ENCODE measurements around the gene ZNRF1. TPM values are rescaled to one million over a fixed set of nuclear protein-coding genes. Genes with fewer than 3 reads are reported as not detected.
A peak's percentile ranks its signal among the peaks of the same experiment; 100 is the strongest.

The ZNRF1 gene
- total RNA-seq, 1 experiment from 2014 or later, result 5.9 TPM

- no peak overlapping the region for H2AFZ ChIP-seq (ENCODE audit: low read length)
- H3K79me2 ChIP-seq (ENCODE audit: low read length), result no peaks in the 10 kb centered on the region
- H3K36me3 ChIP-seq (ENCODE audit: insufficient read depth, low read length), result no peaks in the 10 kb centered on the region
- H3K27me3 ChIP-seq (ENCODE audit: low read length), result no peaks in the 10 kb centered on the region
- H3K4me3 ChIP-seq (ENCODE audit: low read length), result no peak overlapping the region
- no peaks in the 10 kb centered on the region for H3K9me2 ChIP-seq (replicated peaks; ENCODE audit: insufficient read depth, low read length)
- no peak overlapping the region for H3K27ac ChIP-seq (ENCODE audit: low read length)
- H3K4me2 ChIP-seq (ENCODE audit: low read depth, low read length, poor library complexity, severe bottlenecking), result no peak overlapping the region
- H3K9ac ChIP-seq (ENCODE audit: low read length), result no peak overlapping the region
- no peak for DNase-seq
- H3K9me3 ChIP-seq (ENCODE audit: low read length), result no peaks in the 10 kb centered on the region
- 0 out of 2 replicates have a peak, but pooled peaks cover 3% of the 10 kb centered on the region for H3K4me1 ChIP-seq (ENCODE audit: low read length)
- no peaks in the 10 kb centered on the region for H4K20me1 ChIP-seq (ENCODE audit: insufficient read depth, low read depth, low read length)
Measured at GRCh38 chr16:75048530-75048929, 49.7 kb downstream of the ZNRF1 start.

GRCh38 chr16:75052481-75053202, 53.8 kb downstream of the ZNRF1 start:
- no peak for DNase-seq
- Histone ChIP-seq H3K4me2 (ENCODE audit: low read depth, low read length, poor library complexity, severe bottlenecking) (no peak overlapping the region), H3K36me3 (ENCODE audit: insufficient read depth, low read length) (no peaks in the 10 kb centered on the region), H3K27ac (ENCODE audit: low read length) (no peak overlapping the region), H3K27me3 (ENCODE audit: low read length) (no peaks in the 10 kb centered on the region), H3K9ac (ENCODE audit: low read length) (no peak overlapping the region), H2AFZ (ENCODE audit: low read length) (no peak overlapping the region), H3K79me2 (ENCODE audit: low read length) (no peaks in the 10 kb centered on the region), H3K9me3 (ENCODE audit: low read length) (no peaks in the 10 kb centered on the region), H3K9me2 (replicated peaks; ENCODE audit: insufficient read depth, low read length) (no peaks in the 10 kb centered on the region), H4K20me1 (ENCODE audit: insufficient read depth, low read depth, low read length) (peaks cover 6% of the 10 kb centered on the region; the same call in 1 of the 2 replicates), H3K4me3 (ENCODE audit: low read length) (no peak overlapping the region), H3K4me1 (ENCODE audit: low read length) (peaks cover 5% of the 10 kb centered on the region; the same call in 1 of the 2 replicates)

DNA sequence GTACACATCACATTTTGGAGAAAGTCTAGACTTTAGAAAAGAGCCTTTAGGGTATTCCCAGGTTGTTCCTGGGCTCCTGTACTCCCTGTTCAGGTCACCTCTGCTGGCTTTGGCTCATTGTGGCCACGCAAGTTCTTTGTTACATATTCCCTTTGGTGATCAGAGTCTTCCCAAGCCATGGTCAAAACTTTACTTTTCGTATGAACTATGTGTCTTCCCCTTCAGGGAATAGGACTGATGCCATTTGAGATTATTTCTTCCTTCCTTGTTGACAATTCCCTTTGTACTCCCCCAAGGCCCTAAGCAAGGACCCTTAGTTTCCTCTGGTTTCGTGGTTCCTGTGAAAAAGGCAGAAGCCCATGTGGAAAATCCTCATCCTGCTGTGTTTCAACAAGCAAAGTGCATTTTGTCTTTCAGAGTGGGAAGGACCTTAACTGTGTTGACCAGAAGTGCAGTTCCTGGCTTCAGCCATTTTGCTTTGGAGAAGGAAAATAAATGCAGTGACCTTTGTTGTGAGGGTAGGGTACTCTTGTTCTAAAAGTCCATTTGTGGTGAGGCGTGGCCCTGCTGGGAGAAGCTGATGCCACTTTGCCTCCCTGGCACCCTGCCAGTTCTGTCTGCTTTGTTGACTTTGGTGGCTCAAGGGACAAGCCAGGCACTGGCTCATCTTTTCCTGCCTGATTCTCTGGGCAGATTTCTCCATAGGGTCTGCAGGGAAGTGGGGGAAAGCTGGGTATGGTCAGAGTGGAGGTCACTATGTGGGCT, 55.1 kb downstream of the ZNRF1 start:
- Histone ChIP-seq H3K27me3 (ENCODE audit: low read length) (no peaks in the 10 kb centered on the region), H3K9me2 (replicated peaks; ENCODE audit: insufficient read depth, low read length) (no peaks in the 10 kb centered on the region), H3K4me1 (ENCODE audit: low read length) (peaks cover 5% of the 10 kb centered on the region; the same call in 1 of the 2 replicates), H4K20me1 (ENCODE audit: insufficient read depth, low read depth, low read length) (peaks cover 6% of the 10 kb centered on the region; the same call in 1 of the 2 replicates), H3K4me3 (ENCODE audit: low read length) (no peak overlapping the region), H3K4me2 (ENCODE audit: low read depth, low read length, poor library complexity, severe bottlenecking) (no peak overlapping the region), H2AFZ (ENCODE audit: low read length) (no peak overlapping the region), H3K27ac (ENCODE audit: low read length) (no peak overlapping the region), H3K79me2 (ENCODE audit: low read length) (no peaks in the 10 kb centered on the region), H3K9me3 (ENCODE audit: low read length) (no peaks in the 10 kb centered on the region), H3K9ac (ENCODE audit: low read length) (no peak overlapping the region), H3K36me3 (ENCODE audit: insufficient read depth, low read length) (no peaks in the 10 kb centered on the region)
- DNase-seq, result peak; percentile 49

- no peak overlapping the region for H2AFZ ChIP-seq (ENCODE audit: low read length)
- no peaks in the 10 kb centered on the region for H3K9me3 ChIP-seq (ENCODE audit: low read length)
- no peak overlapping the region for H3K27ac ChIP-seq (ENCODE audit: low read length)
- no peak for DNase-seq
- H3K4me2 ChIP-seq (ENCODE audit: low read depth, low read length, poor library complexity, severe bottlenecking), result no peak overlapping the region
- peaks cover 5% of the 10 kb centered on the region; the same call in 1 of the 2 replicates for H3K4me1 ChIP-seq (ENCODE audit: low read length)
- no peak overlapping the region for H3K9ac ChIP-seq (ENCODE audit: low read length)
- H4K20me1 ChIP-seq (ENCODE audit: insufficient read depth, low read depth, low read length), result peaks cover 6% of the 10 kb centered on the region; the same call in 1 of the 2 replicates
- H3K79me2 ChIP-seq (ENCODE audit: low read length), result no peaks in the 10 kb centered on the region
- H3K4me3 ChIP-seq (ENCODE audit: low read length), result no peak overlapping the region
- no peaks in the 10 kb centered on the region for H3K36me3 ChIP-seq (ENCODE audit: insufficient read depth, low read length)
- no peaks in the 10 kb centered on the region for H3K9me2 ChIP-seq (replicated peaks; ENCODE audit: insufficient read depth, low read length)
- H3K27me3 ChIP-seq (ENCODE audit: low read length), result no peaks in the 10 kb centered on the region
Measured at GRCh38 chr16:75054556-75054947, 55.7 kb downstream of the ZNRF1 start.

GRCh38 chr16:75058806-75059205, 60.0 kb downstream of the ZNRF1 start:
- H2AFZ ChIP-seq (ENCODE audit: low read length), result no peak overlapping the region
- no peaks in the 10 kb centered on the region for H3K9me3 ChIP-seq (ENCODE audit: low read length)
- no peak overlapping the region for H3K4me3 ChIP-seq (ENCODE audit: low read length)
- H3K4me1 ChIP-seq (ENCODE audit: low read length), result peaks cover 5% of the 10 kb centered on the region; the same call in 1 of the 2 replicates
- DNase-seq, result no peak
- H4K20me1 ChIP-seq (ENCODE audit: insufficient read depth, low read depth, low read length), result peaks cover 6% of the 10 kb centered on the region; the same call in 1 of the 2 replicates
- H3K4me2 ChIP-seq (ENCODE audit: low read depth, low read length, poor library complexity, severe bottlenecking), result no peak overlapping the region
- H3K9me2 ChIP-seq (replicated peaks; ENCODE audit: insufficient read depth, low read length), result no peaks in the 10 kb centered on the region
- H3K27me3 ChIP-seq (ENCODE audit: low read length), result no peaks in the 10 kb centered on the region
- no peak overlapping the region for H3K9ac ChIP-seq (ENCODE audit: low read length)
- no peaks in the 10 kb centered on the region for H3K79me2 ChIP-seq (ENCODE audit: low read length)
- H3K27ac ChIP-seq (ENCODE audit: low read length), result no peak overlapping the region
- H3K36me3 ChIP-seq (ENCODE audit: insufficient read depth, low read length), result no peaks in the 10 kb centered on the region

DNA sequence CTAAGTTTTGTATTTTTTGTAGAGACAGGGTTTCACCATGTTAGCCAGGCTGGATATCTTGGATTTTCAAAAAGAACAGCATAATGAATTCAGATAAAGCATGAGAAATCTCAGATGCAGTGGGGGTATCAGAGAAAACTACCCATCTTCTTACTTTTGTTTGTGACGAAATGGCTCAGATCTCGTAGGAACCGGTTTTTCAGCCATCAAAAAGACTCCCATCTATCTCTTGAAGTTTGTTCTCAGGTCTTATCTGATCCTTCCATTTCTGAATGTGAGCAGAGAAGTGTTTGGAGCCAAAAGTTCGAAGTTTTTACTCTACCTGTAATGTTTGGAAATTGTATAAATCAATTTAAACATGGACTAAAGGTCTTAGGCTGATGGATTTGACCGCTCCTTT, 60.6 kb downstream of the ZNRF1 start:
- no peak overlapping the region for H3K4me2 ChIP-seq (ENCODE audit: low read depth, low read length, poor library complexity, severe bottlenecking)
- H3K36me3 ChIP-seq (ENCODE audit: insufficient read depth, low read length), result no peaks in the 10 kb centered on the region
- H2AFZ ChIP-seq (ENCODE audit: low read length), result no peak overlapping the region
- no peaks in the 10 kb centered on the region for H3K79me2 ChIP-seq (ENCODE audit: low read length)
- no peak overlapping the region for H3K9ac ChIP-seq (ENCODE audit: low read length)
- no peaks in the 10 kb centered on the region for H3K27me3 ChIP-seq (ENCODE audit: low read length)
- no peak overlapping the region for H3K4me3 ChIP-seq (ENCODE audit: low read length)
- no peaks in the 10 kb centered on the region for H3K9me2 ChIP-seq (replicated peaks; ENCODE audit: insufficient read depth, low read length)
- peaks cover 3% of the 10 kb centered on the region; the same call in 1 of the 2 replicates for H4K20me1 ChIP-seq (ENCODE audit: insufficient read depth, low read depth, low read length)
- no peak overlapping the region for H3K27ac ChIP-seq (ENCODE audit: low read length)
- H3K4me1 ChIP-seq (ENCODE audit: low read length), result no peaks in the 10 kb centered on the region
- H3K9me3 ChIP-seq (ENCODE audit: low read length), result no peaks in the 10 kb centered on the region
- DNase-seq, result no peak

DNA sequence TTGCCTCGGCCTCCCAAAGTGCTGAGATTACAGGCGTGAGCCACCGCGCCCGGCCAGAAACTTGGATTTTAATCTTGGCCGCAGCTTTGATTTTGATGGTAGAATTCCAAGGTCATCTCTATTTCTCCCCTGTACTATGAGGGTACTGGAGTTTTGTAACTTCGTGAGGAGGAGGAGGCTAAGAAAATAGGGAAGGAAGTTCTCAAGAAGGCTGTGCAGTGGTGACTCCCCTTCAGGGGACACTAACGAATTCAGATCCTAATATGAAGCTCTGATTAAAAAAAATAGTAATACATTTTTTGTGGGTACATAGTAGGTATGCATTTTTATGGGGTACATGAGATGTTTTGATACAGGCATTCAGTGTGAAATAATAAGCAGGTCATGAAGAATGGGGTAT, 61.9 kb downstream of the ZNRF1 start:
- H3K36me3 ChIP-seq (ENCODE audit: insufficient read depth, low read length), result no peaks in the 10 kb centered on the region
- no peak overlapping the region for H3K4me3 ChIP-seq (ENCODE audit: low read length)
- no peak overlapping the region for H3K9ac ChIP-seq (ENCODE audit: low read length)
- no peak overlapping the region for H3K4me2 ChIP-seq (ENCODE audit: low read depth, low read length, poor library complexity, severe bottlenecking)
- H3K79me2 ChIP-seq (ENCODE audit: low read length), result no peaks in the 10 kb centered on the region
- no peaks in the 10 kb centered on the region for H3K4me1 ChIP-seq (ENCODE audit: low read length)
- H3K27me3 ChIP-seq (ENCODE audit: low read length), result no peaks in the 10 kb centered on the region
- H3K9me2 ChIP-seq (replicated peaks; ENCODE audit: insufficient read depth, low read length), result no peaks in the 10 kb centered on the region
- no peaks in the 10 kb centered on the region for H3K9me3 ChIP-seq (ENCODE audit: low read length)
- no peaks in the 10 kb centered on the region for H4K20me1 ChIP-seq (ENCODE audit: insufficient read depth, low read depth, low read length)
- H3K27ac ChIP-seq (ENCODE audit: low read length), result no peak overlapping the region
- no peak for DNase-seq
- H2AFZ ChIP-seq (ENCODE audit: low read length), result no peak overlapping the region

DNA sequence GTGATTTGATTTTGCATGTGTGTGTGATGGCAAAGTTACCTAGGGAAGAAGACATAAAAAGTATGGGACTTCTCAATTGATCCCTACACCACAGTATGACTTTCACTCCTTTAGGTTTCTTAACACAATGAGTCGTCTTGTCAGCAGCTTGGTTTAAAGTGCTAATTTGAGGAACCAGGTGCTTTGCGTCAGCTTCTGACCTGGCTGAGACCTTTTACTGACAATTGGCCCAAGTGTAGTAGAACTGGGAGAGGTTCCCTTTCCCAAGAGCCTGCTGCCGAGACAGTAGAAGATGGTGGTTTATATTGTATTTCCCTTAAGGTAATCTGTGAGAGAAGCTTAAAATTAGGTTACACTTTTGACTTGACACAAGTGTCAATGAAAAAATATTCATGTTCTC, 62.8 kb downstream of the ZNRF1 start:
- Histone ChIP-seq H3K79me2 (ENCODE audit: low read length) (no peaks in the 10 kb centered on the region), H3K4me3 (ENCODE audit: low read length) (no peak overlapping the region), H3K9me2 (replicated peaks; ENCODE audit: insufficient read depth, low read length) (no peaks in the 10 kb centered on the region), H3K36me3 (ENCODE audit: insufficient read depth, low read length) (no peaks in the 10 kb centered on the region), H3K9me3 (ENCODE audit: low read length) (no peaks in the 10 kb centered on the region), H3K27ac (ENCODE audit: low read length) (no peak overlapping the region), H3K4me2 (ENCODE audit: low read depth, low read length, poor library complexity, severe bottlenecking) (no peak overlapping the region), H3K9ac (ENCODE audit: low read length) (no peak overlapping the region), H3K27me3 (ENCODE audit: low read length) (no peaks in the 10 kb centered on the region), H2AFZ (ENCODE audit: low read length) (no peak overlapping the region), H3K4me1 (ENCODE audit: low read length) (no peaks in the 10 kb centered on the region), H4K20me1 (ENCODE audit: insufficient read depth, low read depth, low read length) (no peaks in the 10 kb centered on the region)
- DNase-seq, result no peak

Data from Karpas-422 (cell line).